Peyer's patch (tissue), 4 donors: Measurements from ENCODE around the gene ABCC8. TPM values are rescaled to one million over a fixed set of nuclear protein-coding genes. Genes with fewer than 3 reads are reported as not detected.

Source experiments
- DNase-seq, 3 donors: peaks; one replicate each; pipeline ENCODE4 v3.0.0-alpha.2; 2017 to 2019
- H3K27ac ChIP-seq, 4 donors: fragments of 200-600 bp; sonication (generic); one replicate each; pipeline ENCODE4 v1.5.1; 2016 to 2019
- H3K27me3 ChIP-seq, 2 donors: fragments of 200-600 bp; sonication (generic); one replicate each; pipeline ENCODE4 v1.5.1; 2019
- H3K36me3 ChIP-seq, 3 donors: fragments of 200-600 bp; sonication (generic); one replicate each; pipeline ENCODE4 v1.5.1; 2016 to 2019
- H3K4me1 ChIP-seq, 4 donors: fragments of 200-600 bp; sonication (generic); one replicate each; pipeline ENCODE4 v1.5.1; 2016 to 2019
- H3K4me3 ChIP-seq, 4 donors: fragments of 200-600 bp; sonication (generic); 1 replicate in 3 of 4; 2 replicates in 1 of 4; pipeline ENCODE4 v1.5.1; 2016 to 2019; ENCODE audit warnings: mild to moderate bottlenecking in 1 of 4
- H3K9me3 ChIP-seq, 4 donors: fragments of 200-600 bp; sonication (generic); one replicate each; pipeline ENCODE4 v1.5.1; 2016 to 2019; ENCODE audit warnings: mild to moderate bottlenecking in 1 of 4
- CTCF ChIP-seq, 6 experiments: fragments of 450-650 bp in 4 of 6; fragments of 200-600 bp in 2 of 6; sonication (generic) in 1 of 6; IDR thresholded peaks; one replicate each; pipeline ENCODE4 v1.5.1; 2017 to 2019; ENCODE audit warnings: antibody characterized with exemption in 6 of 6, mild to moderate bottlenecking in 3 of 6, moderate library complexity in 1 of 6
- POLR2A ChIP-seq, 2 donors: fragments of 450-650 bp; IDR thresholded peaks; one replicate each; pipeline ENCODE4 v1.5.1; 2017; ENCODE audit warnings: antibody characterized with exemption in 2 of 2, mild to moderate bottlenecking in 2 of 2, moderate library complexity in 2 of 2
- total RNA-seq, 4 donors: library from RNA; depleted of rRNA; stranded (reverse); fragments of >200 nt; gene quantifications; one replicate each; pipeline ENCODE4 v1.1.0, GENCODE V29; 2016

ABCC8 gene
- total RNA-seq, 4 donors from 2014 or later = 7.4 to 301 (median 19.2) TPM

- TF ChIP-seq POLR2A (IDR thresholded peaks at IDR 0.05) (no peak), CTCF (IDR thresholded peaks at IDR 0.05) (no peak)
- peak in 1 of 3 donors; percentile 51 for DNase-seq
- H3K9me3 ChIP-seq = no peaks in the 10 kb centered on the region
- H3K27me3 ChIP-seq = no peaks in the 10 kb centered on the region
- H3K4me1 ChIP-seq = no peaks in the 10 kb centered on the region
- no peak overlapping the region for H3K4me3 ChIP-seq
- H3K36me3 ChIP-seq = peaks cover 0 to 24% (median 0%) of the 10 kb centered on the region in 3 donors
- no peak overlapping the region for H3K27ac ChIP-seq
Measured at GRCh38 chr11:17498058-17498457, 21.4 kb upstream of the ABCC8 start.

DNA sequence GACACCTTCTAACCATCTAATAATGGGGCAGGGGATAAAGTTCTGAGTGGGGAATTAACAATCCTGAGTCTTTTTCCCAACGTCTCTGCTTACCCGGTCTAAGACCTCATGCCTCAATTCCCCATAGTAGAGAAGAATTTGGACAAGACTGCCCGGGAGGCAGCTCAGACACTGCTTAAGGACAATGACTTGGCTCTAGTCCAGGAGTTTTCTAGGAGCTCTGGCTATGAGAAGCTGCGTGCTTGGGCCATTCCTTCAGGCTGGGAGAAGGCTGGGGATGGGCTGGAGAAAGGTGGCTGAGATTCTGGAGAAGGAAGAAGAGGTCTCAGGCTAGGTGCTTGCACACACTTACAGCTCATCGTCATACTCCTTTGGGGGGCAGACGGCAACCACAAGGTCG lies 19.8 kb upstream of the ABCC8 start:
- Histone ChIP-seq H3K4me1 (no peaks in the 10 kb centered on the region), H3K27ac (no peak overlapping the region), H3K9me3 (no peaks in the 10 kb centered on the region), H3K36me3 (peaks cover 0 to 24% (median 0%) of the 10 kb centered on the region in 3 donors), H3K4me3 (no peak overlapping the region), H3K27me3 (no peaks in the 10 kb centered on the region)
- TF ChIP-seq POLR2A (IDR thresholded peaks at IDR 0.05) (no peak), CTCF (IDR thresholded peaks at IDR 0.05) (no peak)
- DNase-seq = no peak

DNA sequence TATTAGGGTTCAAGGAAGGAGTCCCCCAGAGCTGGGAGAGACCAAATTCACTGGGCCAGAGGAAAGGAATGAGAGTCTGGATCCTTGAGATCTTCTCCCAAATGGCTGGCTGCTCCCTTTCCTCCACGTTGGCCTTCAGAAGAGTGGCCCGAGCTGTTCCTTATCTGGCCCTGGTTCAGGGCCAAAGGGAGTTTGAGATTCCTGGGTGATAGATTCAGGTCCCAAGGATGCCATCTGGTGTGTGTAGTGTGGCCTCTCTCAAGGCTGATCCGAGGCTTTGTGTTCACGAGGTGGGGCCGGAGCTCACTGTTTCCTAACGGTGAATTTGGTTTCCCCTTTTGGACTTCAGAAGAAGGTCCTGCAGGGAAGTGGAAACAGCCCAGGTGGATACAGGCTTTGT lies 17.4 kb upstream of the ABCC8 start:
- H3K4me3 ChIP-seq = no peak overlapping the region
- H3K4me1 ChIP-seq = no peaks in the 10 kb centered on the region
- no peak for DNase-seq
- no peaks in the 10 kb centered on the region for H3K27me3 ChIP-seq
- no peak overlapping the region for H3K27ac ChIP-seq
- peaks cover 0 to 10% (median 0%) of the 10 kb centered on the region in 3 donors for H3K36me3 ChIP-seq
- TF ChIP-seq CTCF (IDR thresholded peaks at IDR 0.05) (no peak), POLR2A (IDR thresholded peaks at IDR 0.05) (no peak)
- no peaks in the 10 kb centered on the region for H3K9me3 ChIP-seq

DNA sequence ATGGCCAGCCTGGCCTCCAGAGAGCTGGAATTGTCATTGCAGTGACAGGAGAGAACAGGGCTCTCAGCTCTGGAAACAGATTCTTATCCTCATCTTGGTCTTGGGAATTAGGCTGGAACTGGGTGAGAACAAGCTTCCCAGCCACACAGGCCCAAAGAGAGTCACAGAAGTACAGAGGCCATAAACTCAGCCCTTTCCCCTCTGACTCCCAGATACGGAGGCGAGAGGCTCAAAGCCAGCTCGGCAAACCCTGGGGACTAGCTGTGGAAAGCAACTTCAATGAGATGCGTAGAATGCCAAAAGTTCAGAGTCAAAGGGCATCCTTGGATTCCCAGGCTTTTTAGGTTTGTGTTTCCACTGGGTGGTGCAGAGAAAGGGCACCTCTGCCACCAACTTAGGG lies 14.3 kb upstream of the ABCC8 start:
- H3K9me3 ChIP-seq = no peaks in the 10 kb centered on the region
- H3K4me3 ChIP-seq = no peak overlapping the region
- no peaks in the 10 kb centered on the region for H3K4me1 ChIP-seq
- TF ChIP-seq CTCF (IDR thresholded peaks at IDR 0.05) (no peak), POLR2A (IDR thresholded peaks at IDR 0.05) (no peak)
- H3K27me3 ChIP-seq = no peaks in the 10 kb centered on the region
- no peak for DNase-seq
- no peaks in the 10 kb centered on the region for H3K36me3 ChIP-seq
- H3K27ac ChIP-seq = no peak overlapping the region

GRCh38 chr11:17490232-17490631 lies 13.6 kb upstream of the ABCC8 start:
- DNase-seq = no peak
- no peaks in the 10 kb centered on the region for H3K36me3 ChIP-seq
- no peaks in the 10 kb centered on the region for H3K27me3 ChIP-seq
- TF ChIP-seq POLR2A (IDR thresholded peaks at IDR 0.05) (no peak), CTCF (IDR thresholded peaks at IDR 0.05) (no peak)
- H3K4me1 ChIP-seq = no peaks in the 10 kb centered on the region
- H3K9me3 ChIP-seq = no peaks in the 10 kb centered on the region
- no peak overlapping the region for H3K27ac ChIP-seq
- H3K4me3 ChIP-seq = no peak overlapping the region

DNA sequence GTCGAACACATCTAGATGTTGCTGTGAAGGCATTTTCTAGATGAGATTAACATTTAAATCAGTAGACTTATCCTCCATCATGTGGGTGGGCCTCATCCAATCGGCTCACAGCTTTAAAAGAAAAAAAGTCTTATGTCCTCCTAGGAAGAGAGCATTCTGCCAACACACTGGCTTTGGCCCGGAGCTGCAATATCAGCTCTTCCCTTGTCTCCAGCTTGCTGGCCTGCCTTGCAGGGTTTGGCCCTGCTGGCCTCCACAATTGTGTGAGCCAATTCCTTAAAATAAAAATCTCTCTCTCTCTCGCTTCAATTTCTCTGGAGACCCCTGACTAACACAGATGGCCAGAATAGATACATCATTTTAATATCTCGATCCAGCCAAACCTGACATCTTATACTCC lies 13.1 kb upstream of the ABCC8 start:
- Histone ChIP-seq H3K27me3 (no peaks in the 10 kb centered on the region), H3K4me3 (no peak overlapping the region), H3K27ac (no peak overlapping the region), H3K36me3 (no peaks in the 10 kb centered on the region), H3K9me3 (no peaks in the 10 kb centered on the region), H3K4me1 (no peaks in the 10 kb centered on the region)
- no peak for DNase-seq
- TF ChIP-seq CTCF (IDR thresholded peaks at IDR 0.05) (no peak), POLR2A (IDR thresholded peaks at IDR 0.05) (no peak)
